GM08714 (cell line): ENCODE measurements around the gene ANK2.
"Not testable (repeated sequence)": the region's sequence is repeated elsewhere in the genome, so short reads cannot be mapped to it uniquely, and the experiment has no call there.

Experiments
- H3K4me3 ChIP-seq: fragments of 200-500 bp; sonication (Bioruptor generic); 2 replicates; pipeline ENCODE4 v1.5.1; 2014; ENCODE audit warnings: mild to moderate bottlenecking, low read length, inconsistent platforms
- ZNF274 ChIP-seq: IDR thresholded peaks from 2 replicates; pipeline ENCODE4 v1.6.1; 2012; ENCODE audit warnings: mild to moderate bottlenecking, low read depth, low read length

ANK2 gene

DNA sequence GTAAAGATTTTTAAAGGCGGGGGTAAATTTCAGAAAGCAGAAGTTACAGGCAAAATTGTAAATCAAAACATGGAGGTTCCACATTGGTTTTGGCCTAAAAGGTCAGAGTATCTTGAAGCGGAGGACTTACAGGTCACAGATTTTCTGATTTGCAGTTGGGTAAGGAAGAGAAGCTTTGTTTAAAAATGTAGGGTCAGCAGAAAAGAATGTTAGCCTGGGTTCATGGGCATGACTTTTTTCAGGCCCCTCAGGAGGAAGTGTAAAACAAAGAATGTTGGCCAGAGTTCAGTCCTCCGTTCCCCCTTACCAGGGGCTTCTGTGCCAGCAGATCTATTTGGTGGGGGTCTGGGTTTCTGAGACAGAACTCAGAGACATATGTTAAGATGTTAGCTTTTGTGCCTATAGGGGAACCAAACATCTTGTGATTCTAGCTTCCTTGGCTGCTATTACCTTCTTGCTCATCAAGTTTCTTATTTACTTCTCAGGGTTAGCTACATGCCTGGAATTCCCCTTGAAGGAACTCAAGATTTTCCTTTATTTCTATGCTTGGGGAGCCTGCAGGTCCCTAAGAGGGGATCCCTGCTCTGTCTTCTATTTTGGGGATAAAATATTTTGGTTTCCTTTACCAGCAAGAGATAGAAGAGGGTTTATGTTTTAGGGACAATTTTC lies 160.3 kb downstream of the ANK2 start:
- H3K4me3 ChIP-seq = no peak overlapping the region
- TF ChIP-seq ZNF274 = no peak

- no peak overlapping the region for H3K4me3 ChIP-seq
- TF ChIP-seq ZNF274 = no peak
Observed at GRCh38 chr4:113212613-113213012, 163.2 kb downstream of the ANK2 start.

DNA sequence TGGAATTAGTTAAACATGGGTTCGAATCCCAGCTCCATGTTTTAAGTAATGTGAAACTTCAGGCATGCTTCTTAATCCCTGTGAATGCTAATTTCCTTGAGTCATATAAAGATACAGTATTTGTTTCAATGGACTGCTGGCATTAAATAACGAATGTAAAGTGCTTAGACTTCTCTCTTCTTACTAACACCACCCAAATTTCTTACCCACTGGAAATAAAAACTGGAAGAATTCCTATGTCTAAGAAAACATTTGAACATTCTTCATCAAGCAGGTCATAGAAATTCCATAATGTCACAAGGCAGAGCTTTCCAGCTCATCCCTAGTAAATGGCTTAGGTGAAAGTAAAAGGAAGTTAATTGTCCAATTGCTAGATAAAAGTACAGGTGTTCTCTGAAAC lies 172.5 kb downstream of the ANK2 start:
- H3K4me3 ChIP-seq = no peak overlapping the region
- no peak for TF ChIP-seq ZNF274

DNA sequence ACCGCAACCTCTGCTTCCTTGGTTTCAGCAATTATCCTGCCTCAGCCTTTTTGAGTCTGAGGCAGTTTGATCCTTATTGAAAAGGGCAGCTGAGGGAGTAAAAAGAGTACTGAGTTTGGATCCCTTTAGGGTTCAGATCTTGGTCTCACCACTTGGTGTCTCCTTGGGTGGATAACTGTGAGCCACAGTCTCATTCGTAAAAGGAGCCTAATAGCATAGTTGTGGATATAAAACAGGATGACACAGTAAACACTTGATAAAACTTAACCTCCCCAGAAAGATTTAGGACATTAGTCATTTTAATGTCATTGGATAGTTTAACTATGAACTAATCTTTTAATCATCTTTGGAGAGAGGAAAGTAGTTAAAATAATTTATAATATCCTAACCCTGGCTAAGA lies 173.0 kb downstream of the ANK2 start:
- TF ChIP-seq ZNF274 = no peak

GRCh38 chr4:113223001-113223400 lies 173.5 kb downstream of the ANK2 start:
- no peak for TF ChIP-seq ZNF274
- H3K4me3 ChIP-seq = no peak overlapping the region

More for the DNA sequence above, 173.0 kb downstream of the ANK2 start:
- no peak overlapping the region for H3K4me3 ChIP-seq

DNA sequence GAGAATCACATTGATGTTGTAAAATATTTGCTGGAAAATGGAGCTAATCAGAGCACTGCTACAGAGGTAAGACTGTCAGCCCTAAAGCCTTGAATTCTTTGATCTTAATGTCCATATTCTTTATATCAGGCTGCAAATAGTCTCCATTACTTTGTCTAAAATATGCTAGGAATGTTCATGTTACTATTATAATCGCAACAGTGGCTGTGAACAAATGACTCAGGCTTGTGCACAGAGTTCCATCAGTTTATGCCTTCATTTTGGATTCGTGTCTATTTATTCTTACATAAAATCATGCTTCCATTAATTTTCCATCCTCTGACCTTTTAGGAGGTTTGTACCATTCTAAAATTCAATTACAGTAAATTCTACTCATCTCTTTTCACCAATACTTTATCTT lies 182.7 kb downstream of the ANK2 start:
- no peak overlapping the region for H3K4me3 ChIP-seq
- TF ChIP-seq ZNF274 = no peak

- H3K4me3 ChIP-seq = no peak overlapping the region
- TF ChIP-seq ZNF274 = no peak
Observed at GRCh38 chr4:113236916-113237315, 187.5 kb downstream of the ANK2 start.

GRCh38 chr4:113243312-113243711 lies 193.9 kb downstream of the ANK2 start:
- no peak for TF ChIP-seq ZNF274
- no peak overlapping the region for H3K4me3 ChIP-seq

DNA sequence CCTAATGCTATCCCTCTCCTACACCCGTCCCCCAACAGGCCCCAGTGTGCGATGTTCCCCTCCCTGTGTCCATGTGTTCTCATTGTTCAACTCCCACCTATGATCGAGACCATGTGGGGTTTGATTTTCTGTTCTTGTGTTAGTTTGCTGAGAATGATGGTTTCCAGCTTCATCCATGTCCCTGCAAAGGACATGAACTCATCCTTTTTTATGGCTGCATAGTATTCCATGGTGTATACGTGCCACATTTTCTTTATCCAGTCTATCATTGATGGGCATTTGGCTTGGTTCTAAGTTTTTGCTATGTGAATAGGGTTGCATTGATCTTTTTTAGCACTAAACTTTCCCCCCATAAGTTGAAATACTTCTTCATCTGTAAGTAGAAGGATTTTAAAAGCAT lies 195.3 kb downstream of the ANK2 start:
- not testable (repeated sequence) for H3K4me3 ChIP-seq

GRCh38 chr4:113248320-113248719 lies 198.9 kb downstream of the ANK2 start:
- no peak overlapping the region for H3K4me3 ChIP-seq

DNA sequence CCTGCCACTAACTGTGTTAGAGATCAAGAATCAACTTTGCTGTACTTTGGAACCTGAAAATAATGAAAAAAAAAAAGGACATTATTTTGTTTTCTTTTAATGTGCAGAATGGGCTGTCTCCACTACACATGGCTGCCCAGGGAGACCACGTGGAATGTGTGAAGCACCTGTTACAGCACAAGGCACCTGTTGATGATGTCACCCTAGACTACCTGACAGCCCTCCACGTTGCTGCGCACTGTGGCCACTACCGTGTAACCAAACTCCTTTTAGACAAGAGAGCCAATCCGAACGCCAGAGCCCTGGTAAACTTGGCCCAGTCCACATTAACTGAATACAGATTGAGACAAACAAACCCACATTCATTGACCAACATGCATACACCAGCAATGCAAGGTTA lies 206.2 kb downstream of the ANK2 start:
- no peak overlapping the region for H3K4me3 ChIP-seq
- no peak for TF ChIP-seq ZNF274

More at GRCh38 chr4:113248320-113248719, 198.9 kb downstream of the ANK2 start:
- no peak for TF ChIP-seq ZNF274

- no peak for TF ChIP-seq ZNF274
Observed at GRCh38 chr4:113256946-113257345, 207.5 kb downstream of the ANK2 start.

DNA sequence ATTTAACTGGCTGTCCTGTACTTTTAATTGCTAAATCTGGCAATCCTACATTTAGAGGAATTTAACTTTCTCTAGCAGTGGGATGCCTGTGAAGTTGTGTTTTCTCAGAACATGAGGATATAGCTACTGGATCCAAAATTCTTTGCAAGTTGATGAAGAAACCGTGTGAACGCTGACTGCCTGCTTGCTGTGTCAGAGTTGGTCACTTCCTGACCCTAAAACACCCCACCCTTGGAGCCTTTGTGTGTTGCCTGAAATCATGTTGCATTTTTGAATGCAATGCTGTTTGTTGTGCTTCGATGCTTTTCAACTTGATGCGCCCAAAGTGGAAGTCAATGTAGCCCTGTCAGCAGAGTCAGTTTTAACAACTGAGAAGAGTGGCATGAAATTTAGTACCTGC lies 211.2 kb downstream of the ANK2 start:
- no peak for TF ChIP-seq ZNF274
- H3K4me3 ChIP-seq = no peak overlapping the region

More at GRCh38 chr4:113256946-113257345, 207.5 kb downstream of the ANK2 start:
- H3K4me3 ChIP-seq = no peak overlapping the region

- no peak for TF ChIP-seq ZNF274
- H3K4me3 ChIP-seq = no peak overlapping the region
Observed at GRCh38 chr4:113263274-113263673, 213.8 kb downstream of the ANK2 start.

DNA sequence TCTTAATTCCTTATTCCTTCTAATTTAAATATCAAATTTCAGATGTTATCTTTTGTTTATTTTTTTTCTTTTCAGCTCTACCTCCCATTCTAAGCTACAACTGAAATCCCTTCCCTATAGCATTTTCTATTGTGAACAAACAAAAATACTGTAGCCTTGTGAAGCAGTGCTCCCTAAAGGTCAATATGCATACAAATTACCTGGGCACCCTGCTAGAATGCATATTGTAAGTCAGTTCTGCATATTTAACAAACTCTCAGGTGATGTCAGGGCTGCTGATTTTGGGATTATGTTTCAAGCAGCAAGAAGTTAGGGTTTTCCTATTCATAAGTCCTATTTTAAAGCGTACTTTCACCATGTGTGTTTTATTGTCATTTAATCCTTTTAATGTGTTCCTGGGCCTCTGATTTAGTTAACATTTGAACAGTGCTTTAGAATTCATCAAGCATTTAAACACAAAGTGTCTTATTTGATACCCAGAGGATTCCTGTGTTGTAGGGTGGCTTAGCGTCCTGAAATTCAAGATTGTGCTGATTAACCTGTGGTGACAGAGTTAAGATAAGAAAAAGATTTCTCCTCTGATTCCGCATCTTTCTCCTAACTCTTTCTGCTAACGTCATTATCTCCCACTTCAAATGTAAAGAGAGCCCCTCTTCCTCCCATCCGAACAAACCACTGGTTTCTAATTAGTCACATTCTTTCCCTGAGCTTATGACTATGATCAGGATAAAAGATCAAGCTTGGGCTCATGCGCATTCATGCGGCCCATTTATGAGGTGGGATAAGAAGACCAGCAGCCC lies 221.3 kb downstream of the ANK2 start:
- TF ChIP-seq ZNF274 = no peak
- H3K4me3 ChIP-seq = no peak overlapping the region
